ENCODE data around the gene ABCC1.

DNA sequence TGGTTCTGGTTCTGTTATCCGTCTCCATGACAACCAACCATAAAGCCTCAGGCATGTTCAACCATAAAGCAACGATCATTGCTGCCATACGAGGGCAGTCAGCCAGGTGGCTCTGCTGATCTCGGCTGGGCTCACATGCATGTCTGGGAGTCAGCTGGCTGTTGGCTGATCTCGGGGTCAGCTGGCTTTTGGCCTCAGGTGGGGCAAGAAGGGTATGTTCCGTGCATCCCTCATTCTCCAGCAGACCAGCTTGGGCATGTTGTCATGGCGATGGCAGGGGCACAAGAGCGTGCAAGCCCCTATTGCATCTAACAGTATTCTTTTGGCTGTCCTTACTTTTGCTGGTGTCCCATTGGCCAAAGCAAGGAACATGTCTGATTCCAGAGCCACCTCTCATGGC, 187.7 kb downstream of the ABCC1 start:
- TF ChIP-seq, protein P1, sequence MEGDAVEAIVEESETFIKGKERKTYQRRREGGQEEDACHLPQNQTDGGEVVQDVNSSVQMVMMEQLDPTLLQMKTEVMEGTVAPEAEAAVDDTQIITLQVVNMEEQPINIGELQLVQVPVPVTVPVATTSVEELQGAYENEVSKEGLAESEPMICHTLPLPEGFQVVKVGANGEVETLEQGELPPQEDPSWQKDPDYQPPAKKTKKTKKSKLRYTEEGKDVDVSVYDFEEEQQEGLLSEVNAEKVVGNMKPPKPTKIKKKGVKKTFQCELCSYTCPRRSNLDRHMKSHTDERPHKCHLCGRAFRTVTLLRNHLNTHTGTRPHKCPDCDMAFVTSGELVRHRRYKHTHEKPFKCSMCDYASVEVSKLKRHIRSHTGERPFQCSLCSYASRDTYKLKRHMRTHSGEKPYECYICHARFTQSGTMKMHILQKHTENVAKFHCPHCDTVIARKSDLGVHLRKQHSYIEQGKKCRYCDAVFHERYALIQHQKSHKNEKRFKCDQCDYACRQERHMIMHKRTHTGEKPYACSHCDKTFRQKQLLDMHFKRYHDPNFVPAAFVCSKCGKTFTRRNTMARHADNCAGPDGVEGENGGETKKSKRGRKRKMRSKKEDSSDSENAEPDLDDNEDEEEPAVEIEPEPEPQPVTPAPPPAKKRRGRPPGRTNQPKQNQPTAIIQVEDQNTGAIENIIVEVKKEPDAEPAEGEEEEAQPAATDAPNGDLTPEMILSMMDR (IDR thresholded peaks at IDR 0.05; ENCODE audit: borderline replicate concordance, extremely low read depth, low read length, poor library complexity, severe bottlenecking) = no peak
- TF ChIP-seq EZH2 (IDR thresholded peaks at IDR 0.05; ENCODE audit: borderline replicate concordance, low read depth, low read length, severe bottlenecking) = no peak

Measured in DND-41 (cell line).